Neural progenitor cell (in vitro differentiated cells): ENCODE data around the gene CAP2. TPM values are rescaled to one million over a fixed set of nuclear protein-coding genes. Genes with fewer than 3 reads are reported as not detected.

Source experiments
- DNase-seq: peaks from one replicate; pipeline ENCODE4 v3.0.0-alpha.2; 2016; ENCODE audit warnings: low spot score
- H2AFZ ChIP-seq: fragments of 200-600 bp; sonication (generic); replicated peaks from 2 replicates; pipeline ENCODE4 v1.6.1; 2016; ENCODE audit warnings: antibody characterized with exemption
- H3F3A ChIP-seq: fragments of 200-600 bp; sonication (generic); 2 replicates; pipeline ENCODE4 v1.6.1; 2016; ENCODE audit warnings: antibody characterized with exemption, low read depth
- H3K27ac ChIP-seq: fragments of 200-600 bp; sonication (generic); 2 replicates; pipeline ENCODE4 v1.5.1; 2016; ENCODE audit warnings: mild to moderate bottlenecking
- H3K27me3 ChIP-seq: fragments of 200-600 bp; sonication (generic); 2 replicates; pipeline ENCODE4 v1.6.1; 2016; ENCODE audit warnings: mild to moderate bottlenecking, moderate library complexity
- H3K36me3 ChIP-seq: fragments of 200-600 bp; sonication (generic); 2 replicates; pipeline ENCODE4 v1.5.1; 2016
- H3K4me1 ChIP-seq: fragments of 200-600 bp; sonication (generic); 2 replicates; pipeline ENCODE4 v1.6.1; 2016; ENCODE audit warnings: mixed run types
- H3K4me2 ChIP-seq: fragments of 200-600 bp; sonication (generic); 2 replicates; pipeline ENCODE4 v1.6.1; 2016
- H3K4me3 ChIP-seq: fragments of 200-600 bp; sonication (generic); 2 replicates; pipeline ENCODE4 v1.5.1; 2016
- H3K79me2 ChIP-seq: fragments of 200-600 bp; sonication (generic); 2 replicates; pipeline ENCODE4 v1.6.1; 2016; ENCODE audit warnings: low read depth
- H3K9ac ChIP-seq: fragments of 200-600 bp; sonication (generic); 2 replicates; pipeline ENCODE4 v1.6.1; 2016
- H3K9me3 ChIP-seq: fragments of 200-600 bp; sonication (generic); 2 replicates; pipeline ENCODE4 v1.5.1; 2016; ENCODE audit warnings: low read depth
- H4K20me1 ChIP-seq: fragments of 200-600 bp; sonication (generic); 2 replicates; pipeline ENCODE4 v1.6.1; 2016; ENCODE audit warnings: low read depth
- H3K27ac Mint-ChIP-seq: 3 replicates; pipeline ENCODE4 v1.8.0; 2021; ENCODE audit warnings: mixed read lengths
- H3K27me3 Mint-ChIP-seq: 2 replicates; pipeline ENCODE4 v1.8.0; 2022; ENCODE audit warnings: low read depth, mild to moderate bottlenecking, inconsistent platforms, moderate library complexity, mixed read lengths; ENCODE audit not compliant: insufficient read depth
- H3K36me3 Mint-ChIP-seq: 3 replicates; pipeline ENCODE4 v1.8.0; 2021; ENCODE audit warnings: mixed read lengths
- H3K4me1 Mint-ChIP-seq: 3 replicates; pipeline ENCODE4 v1.8.0; 2021; ENCODE audit warnings: mixed read lengths
- H3K4me3 Mint-ChIP-seq: 3 replicates; pipeline ENCODE4 v1.8.0; 2021; ENCODE audit warnings: mild to moderate bottlenecking, moderate library complexity, mixed read lengths
- H3K9me3 Mint-ChIP-seq: 3 replicates; pipeline ENCODE4 v1.8.0; 2020; ENCODE audit warnings: mixed read lengths
- CTCF ChIP-seq: fragments of 200-600 bp; sonication (generic); IDR thresholded peaks from 2 replicates; pipeline ENCODE4 v1.5.1; 2017; ENCODE audit warnings: antibody characterized with exemption, mild to moderate bottlenecking
- EZH2 ChIP-seq: fragments of 200-600 bp; sonication (generic); IDR thresholded peaks from 2 replicates; pipeline ENCODE4 v1.6.1; 2017; ENCODE audit warnings: antibody characterized with exemption, mild to moderate bottlenecking, moderate library complexity
- EZH2phosphoT487 ChIP-seq: fragments of 200-600 bp; sonication (generic); IDR thresholded peaks from 2 replicates; pipeline ENCODE4 v1.6.1; 2017; ENCODE audit warnings: antibody characterized with exemption
- total RNA-seq: library from RNA; depleted of rRNA; stranded (reverse); fragments of >200 nt; gene quantifications from 2 replicates; pipeline ENCODE4 v1.2.3, GENCODE V29; 2015; ENCODE audit warnings: low replicate concordance

CAP2 gene
- total RNA-seq, 1 donor from 2014 or later = 27.4 TPM

- H3K4me1 ChIP-seq = no peaks in the 10 kb centered on the region
- no peak overlapping the region for H3K4me3 ChIP-seq
- H3K79me2 ChIP-seq = no peaks in the 10 kb centered on the region
- no peak overlapping the region for H3K4me3 Mint-ChIP-seq
- H3K9me3 Mint-ChIP-seq = no peaks in the 10 kb centered on the region
- H3K36me3 Mint-ChIP-seq = peaks cover 19% of the 10 kb centered on the region
- DNase-seq = no peak
- H3K27me3 Mint-ChIP-seq = peaks cover 2% of the 10 kb centered on the region
- H2AFZ ChIP-seq = no peak overlapping the region
- H3F3A ChIP-seq = no peaks in the 10 kb centered on the region
- H3K27me3 ChIP-seq = no peaks in the 10 kb centered on the region
- H3K27ac Mint-ChIP-seq = peak overlapping the region; percentile 43
- H3K4me2 ChIP-seq = no peak overlapping the region
- no peak for TF ChIP-seq CTCF
- TF ChIP-seq EZH2 = no peak
- TF ChIP-seq EZH2phosphoT487 = no peak
- no peaks in the 10 kb centered on the region for H4K20me1 ChIP-seq
- peaks cover 12% of the 10 kb centered on the region for H3K4me1 Mint-ChIP-seq
- H3K9ac ChIP-seq = no peak overlapping the region
- H3K9me3 ChIP-seq = no peaks in the 10 kb centered on the region
- H3K36me3 ChIP-seq = no peaks in the 10 kb centered on the region
- H3K27ac ChIP-seq = no peak overlapping the region
These were observed 90.1 kb downstream of the CAP2 start for GRCh38 chr6:17483391-17484016.

GRCh38 chr6:17484201-17484849 is 90.9 kb downstream of the CAP2 start:
- Histone ChIP-seq H3K27ac (no peak overlapping the region), H3K36me3 (no peaks in the 10 kb centered on the region)

GRCh38 chr6:17485181-17485580 is 91.8 kb downstream of the CAP2 start:
- Histone ChIP-seq H3K27me3 (no peaks in the 10 kb centered on the region), H3F3A (no peaks in the 10 kb centered on the region), H3K4me1 (no peaks in the 10 kb centered on the region), H4K20me1 (no peaks in the 10 kb centered on the region), H3K4me3 (no peak overlapping the region), H3K79me2 (no peaks in the 10 kb centered on the region), H3K9me3 (no peaks in the 10 kb centered on the region), H3K9ac (no peak overlapping the region), H2AFZ (no peak overlapping the region), H3K27ac (no peak overlapping the region), H3K36me3 (no peaks in the 10 kb centered on the region), H3K4me2 (no peak overlapping the region)
- peaks cover 13% of the 10 kb centered on the region for H3K4me1 Mint-ChIP-seq
- TF ChIP-seq CTCF = no peak
- no peak for TF ChIP-seq EZH2phosphoT487
- TF ChIP-seq EZH2 = no peak
- H3K4me3 Mint-ChIP-seq = no peak overlapping the region
- H3K27me3 Mint-ChIP-seq = peaks cover 2% of the 10 kb centered on the region
- H3K36me3 Mint-ChIP-seq = peaks cover 19% of the 10 kb centered on the region
- no peak overlapping the region for H3K27ac Mint-ChIP-seq
- no peaks in the 10 kb centered on the region for H3K9me3 Mint-ChIP-seq
- DNase-seq = no peak

More at GRCh38 chr6:17484201-17484849, 90.9 kb downstream of the CAP2 start:
- Mint-ChIP-seq H3K9me3 (no peaks in the 10 kb centered on the region), H3K27ac (peak overlapping the region; percentile 43), H3K4me3 (no peak overlapping the region), H3K4me1 (peaks cover 12% of the 10 kb centered on the region), H3K27me3 (peaks cover 2% of the 10 kb centered on the region), H3K36me3 (peaks cover 19% of the 10 kb centered on the region)
- TF ChIP-seq EZH2phosphoT487 (no peak), CTCF (no peak), EZH2 (no peak)
- Histone ChIP-seq H4K20me1 (no peaks in the 10 kb centered on the region), H3K27me3 (no peaks in the 10 kb centered on the region), H3K9ac (no peak overlapping the region), H3F3A (no peaks in the 10 kb centered on the region), H2AFZ (no peak overlapping the region), H3K4me3 (no peak overlapping the region), H3K79me2 (no peaks in the 10 kb centered on the region), H3K4me1 (no peaks in the 10 kb centered on the region), H3K4me2 (no peak overlapping the region), H3K9me3 (no peaks in the 10 kb centered on the region)
- DNase-seq = no peak
